GM15510 (cell line): ENCODE results near the gene STAB2.

Experiments used
- POLR2A ChIP-seq: IDR thresholded peaks from 3 replicates; pipeline ENCODE4 v1.6.1; 2011; ENCODE audit warnings: borderline replicate concordance; ENCODE audit not compliant: insufficient read length; ENCODE audit errors: extremely low read depth

Gene STAB2

DNA sequence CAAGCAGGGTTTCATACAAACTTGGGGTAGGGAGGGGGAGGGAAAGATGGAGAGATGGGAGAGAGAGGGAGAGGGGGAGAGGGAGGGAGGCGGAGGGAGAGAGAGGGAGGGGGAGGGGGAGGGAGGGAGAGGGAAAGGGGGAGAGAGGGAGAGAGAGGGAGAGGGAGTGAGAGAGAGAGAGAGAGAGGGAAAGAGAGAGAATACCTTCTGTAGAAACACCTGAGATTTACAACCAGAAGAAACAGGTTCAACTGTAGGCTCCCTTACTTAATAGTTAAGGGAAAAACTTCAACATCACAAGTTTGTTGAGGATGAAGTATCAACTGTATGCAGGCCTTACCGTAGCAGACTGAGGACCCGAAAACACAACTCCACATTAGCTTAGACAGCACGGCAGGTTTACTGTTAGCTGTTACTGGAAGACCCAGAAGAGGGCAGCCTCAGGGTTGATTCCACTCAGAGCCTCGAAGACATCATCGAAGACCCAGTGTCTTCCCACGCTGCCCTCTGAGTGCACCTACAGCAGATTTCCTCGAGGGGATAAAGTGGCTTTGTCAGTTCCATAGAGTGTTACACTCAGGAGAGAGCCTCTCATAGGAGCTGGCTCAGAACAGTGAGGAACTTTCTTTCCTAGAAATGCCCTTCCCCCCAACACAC is 181.5 kb downstream of the STAB2 start:
- TF ChIP-seq POLR2A, result no peak

DNA sequence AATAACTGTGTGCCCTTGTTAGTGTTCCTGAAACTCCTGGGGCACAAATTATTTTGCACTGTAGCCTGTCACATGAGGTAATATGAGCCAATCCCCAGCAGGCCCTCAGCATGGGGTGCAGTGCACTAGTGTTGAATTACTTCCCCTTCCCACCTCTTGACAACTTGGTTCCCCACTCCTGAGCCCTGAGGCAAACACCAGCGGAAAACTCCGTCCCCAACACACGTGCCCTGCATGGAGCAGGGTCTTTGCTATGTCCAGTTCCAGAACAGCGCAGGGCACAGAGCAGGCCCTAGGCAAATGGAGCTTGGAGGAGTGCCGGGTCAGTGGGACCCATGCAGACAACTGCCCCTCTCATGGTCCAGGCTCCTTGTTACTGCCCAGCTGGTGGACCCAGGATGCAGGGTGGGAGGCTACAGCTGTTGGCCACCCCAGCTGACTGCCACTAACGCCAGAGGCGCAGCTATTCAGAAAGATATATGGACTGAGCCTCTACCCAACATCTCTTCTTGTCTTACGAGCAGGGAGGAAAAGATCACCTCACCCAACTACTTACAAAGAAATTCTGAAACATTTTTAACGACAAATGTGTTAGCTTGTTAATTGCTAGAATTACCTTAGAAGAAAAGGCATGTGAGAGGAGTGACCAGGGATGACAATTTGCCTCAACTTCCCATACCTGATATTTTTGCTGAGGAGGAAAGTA is 182.3 kb downstream of the STAB2 start:
- no peak for TF ChIP-seq POLR2A

DNA sequence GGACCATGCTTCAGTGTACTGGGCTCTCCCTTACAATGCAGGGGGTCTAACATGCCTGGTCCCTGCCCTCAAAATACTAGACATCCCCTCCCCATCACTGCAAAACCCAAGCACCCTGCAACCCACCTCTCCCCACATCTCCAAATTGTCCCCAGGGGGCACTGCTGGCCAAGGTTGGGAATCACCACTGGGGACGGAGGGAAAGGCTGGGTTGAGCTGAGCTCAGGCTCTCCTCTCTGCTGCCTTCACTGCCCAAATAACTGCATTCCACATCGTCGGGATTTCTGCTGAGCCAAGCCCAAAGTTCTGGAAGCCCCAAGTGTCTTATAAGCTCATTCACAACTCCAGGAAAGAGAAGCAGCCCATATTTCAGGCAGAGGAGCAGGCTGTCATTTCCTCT is 184.4 kb downstream of the STAB2 start:
- no peak for TF ChIP-seq POLR2A

DNA sequence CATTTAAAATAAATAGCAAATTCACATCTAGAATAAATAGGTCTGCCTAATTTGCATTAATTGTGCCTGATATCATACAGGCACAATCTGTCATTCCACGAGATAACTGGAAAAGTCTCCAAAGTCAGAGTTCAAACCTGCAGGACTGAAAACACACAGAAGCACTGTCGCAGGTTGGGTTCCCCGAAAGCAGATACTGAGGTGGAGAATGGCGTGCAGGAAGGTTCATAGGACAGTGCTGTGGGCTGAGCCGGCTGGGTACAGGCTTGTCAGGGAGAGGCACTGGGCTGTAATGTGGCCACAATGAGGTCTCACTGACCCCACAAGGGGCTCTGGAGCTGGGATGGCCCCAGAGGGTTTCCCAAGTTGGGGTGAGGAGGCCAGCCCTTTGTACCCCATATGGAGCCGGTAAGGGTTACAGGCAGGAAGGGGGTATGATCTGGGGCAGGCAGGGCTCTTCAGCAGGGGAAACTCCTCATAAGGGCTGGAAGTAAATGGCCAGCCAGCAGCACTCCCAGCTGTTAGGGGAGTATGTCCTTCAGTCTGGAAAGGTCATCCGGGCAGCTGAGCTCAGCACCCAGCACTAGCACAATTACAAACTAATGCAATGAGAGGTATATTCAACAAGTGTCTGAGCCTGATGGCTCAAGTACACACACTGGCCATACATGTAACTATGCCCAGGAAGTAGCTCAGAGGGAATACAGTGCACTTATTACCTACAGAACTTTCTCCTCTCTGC is 185.5 kb downstream of the STAB2 start:
- no peak for TF ChIP-seq POLR2A

DNA sequence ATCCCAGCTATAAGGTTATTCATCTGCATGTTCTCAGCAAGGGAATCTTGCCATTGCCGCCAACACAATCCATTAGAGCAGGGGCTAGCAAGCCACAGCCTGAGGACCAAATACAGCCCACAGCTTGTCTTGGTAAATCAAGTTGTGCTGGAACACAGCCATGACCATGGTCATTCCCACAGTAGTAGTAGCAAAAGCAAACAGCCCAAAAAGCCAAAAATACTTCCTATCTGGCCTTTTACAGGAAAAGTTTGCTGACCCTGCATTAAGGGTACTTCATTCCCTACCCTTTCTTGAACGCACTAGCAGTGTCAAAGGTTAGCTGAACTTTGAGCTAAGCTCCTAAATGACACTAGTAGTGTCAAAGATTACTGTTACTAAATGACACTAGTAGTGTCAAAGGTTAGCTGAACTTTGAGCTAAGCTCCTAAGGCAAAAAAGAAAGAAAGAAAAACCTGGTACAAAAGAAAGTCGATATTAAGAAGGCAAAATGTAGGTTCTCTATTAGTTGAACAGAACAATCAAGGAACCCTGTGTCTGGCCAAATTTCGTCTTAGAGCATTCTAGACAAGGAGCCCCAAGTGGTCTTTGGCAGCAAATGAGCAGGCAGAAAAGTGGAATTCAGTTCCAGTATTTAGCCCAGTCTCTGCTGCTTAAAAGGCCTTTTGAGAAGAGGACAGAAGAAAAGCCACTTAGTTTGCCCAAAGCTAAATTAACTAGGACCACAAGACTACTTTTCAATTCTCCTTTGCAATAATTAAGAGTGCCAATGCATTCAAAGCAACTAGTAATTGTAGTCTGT is 186.2 kb downstream of the STAB2 start:
- TF ChIP-seq POLR2A, result no peak

DNA sequence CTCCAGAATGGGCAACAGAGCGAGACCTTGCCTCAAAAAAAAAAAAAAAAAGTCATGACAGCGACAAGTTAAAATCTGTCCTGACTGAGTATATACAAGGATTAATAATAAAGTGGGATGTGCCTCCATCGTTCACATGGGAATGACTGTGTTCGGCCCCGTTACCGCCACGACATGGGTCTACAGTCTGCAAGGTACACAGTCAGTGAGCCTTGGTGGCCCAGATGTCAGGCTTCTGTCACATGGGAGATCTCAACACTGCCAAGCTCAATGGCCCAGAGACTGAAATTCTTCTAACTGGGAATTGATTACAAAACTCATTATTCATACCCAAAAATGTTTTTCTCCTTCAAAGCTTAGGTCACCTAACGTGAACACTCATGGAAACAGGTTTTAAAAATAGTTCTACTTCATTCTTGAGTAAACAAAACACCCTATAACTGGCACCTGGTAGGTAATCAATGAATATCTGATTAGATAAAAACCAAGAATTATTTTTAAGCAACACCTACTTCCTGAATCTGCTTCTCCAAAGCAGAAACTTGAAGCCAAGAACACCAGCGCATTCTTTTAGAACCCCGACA is 188.0 kb downstream of the STAB2 start:
- no peak for TF ChIP-seq POLR2A

DNA sequence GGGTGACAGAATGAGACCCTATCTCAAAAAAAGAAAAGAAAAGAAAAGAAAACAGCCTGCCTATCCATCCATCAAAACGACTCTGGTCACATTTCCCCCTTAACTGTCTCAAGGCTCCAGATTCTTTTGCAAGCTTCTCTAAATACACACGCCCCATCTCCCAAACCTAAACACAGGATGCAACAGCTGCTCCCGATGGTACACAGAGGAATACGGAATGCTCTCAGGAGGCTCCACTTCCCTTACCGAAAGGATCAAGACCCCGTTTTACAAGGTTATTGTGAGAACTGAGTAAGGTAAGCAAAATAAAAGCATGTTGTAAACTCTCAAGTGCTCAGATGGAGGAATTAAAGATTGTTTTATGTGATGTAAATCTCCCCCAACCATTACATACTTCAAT is 191.7 kb downstream of the STAB2 start:
- TF ChIP-seq POLR2A, result no peak

DNA sequence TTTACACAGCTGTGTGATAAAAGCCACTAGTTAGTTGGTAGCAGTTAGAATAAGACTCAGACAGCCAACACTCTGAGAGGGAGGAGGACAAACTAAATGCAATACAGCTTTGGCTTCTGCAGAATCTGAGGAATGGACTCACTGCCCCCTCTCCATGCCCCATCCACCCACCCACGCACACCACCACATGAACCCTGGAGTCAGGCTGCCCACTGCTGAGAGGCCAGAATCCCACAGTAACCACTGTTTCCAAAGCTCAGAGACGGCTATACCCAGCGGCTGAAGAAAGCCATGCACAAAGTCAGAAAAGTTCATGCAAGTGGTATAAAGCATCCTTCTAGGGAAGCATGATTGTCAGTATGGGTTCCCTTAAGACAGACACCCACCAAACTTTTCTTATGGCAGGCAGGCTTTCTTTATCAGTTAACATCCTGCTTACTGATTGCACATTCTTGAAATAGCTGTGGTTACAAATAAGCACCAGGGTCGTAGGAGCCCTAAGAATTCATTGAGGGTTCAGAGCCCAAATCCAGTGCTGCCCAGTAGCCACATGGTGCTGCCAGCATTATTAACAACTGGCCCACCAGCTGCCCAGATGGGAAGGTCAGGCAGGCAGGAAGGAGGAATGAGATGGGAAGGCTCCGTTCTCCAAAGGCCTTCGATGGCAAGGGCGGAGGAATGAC is 192.5 kb downstream of the STAB2 start:
- TF ChIP-seq POLR2A, result no peak

DNA sequence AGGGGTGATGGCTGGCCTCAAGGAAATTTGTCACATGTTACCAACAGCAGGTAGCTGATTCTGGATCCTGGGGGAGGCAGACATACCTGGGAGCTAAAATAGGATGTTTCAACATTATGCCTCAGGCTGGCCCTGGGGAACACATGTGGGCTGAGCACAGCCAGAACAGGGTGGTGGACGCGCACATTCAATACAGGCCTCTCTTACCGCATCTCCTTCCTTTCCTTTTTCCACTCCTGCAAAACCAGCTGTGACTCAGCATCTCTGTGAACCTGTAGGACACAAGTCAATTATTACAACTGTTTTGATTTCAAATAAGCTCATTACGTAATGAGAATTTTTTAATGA is 193.0 kb downstream of the STAB2 start:
- no peak for TF ChIP-seq POLR2A

DNA sequence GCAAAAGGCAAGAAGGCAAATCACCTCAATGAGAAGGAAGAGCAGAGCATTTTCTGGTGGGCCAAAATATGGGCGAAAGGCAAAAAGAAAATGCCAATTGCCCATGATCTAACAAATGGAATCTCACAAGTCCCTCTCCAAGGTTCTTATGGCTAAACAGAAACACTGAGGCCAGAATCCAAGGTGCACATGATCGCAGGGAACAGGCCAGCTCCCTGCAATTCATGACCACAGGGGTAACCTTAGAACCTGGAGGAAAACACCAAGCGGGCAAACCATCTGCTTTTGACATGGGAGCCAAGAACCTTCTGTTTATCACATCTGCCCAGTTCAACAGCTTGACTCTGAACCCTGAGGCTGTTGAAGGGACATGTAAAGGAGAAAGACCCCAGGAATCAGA is 193.9 kb downstream of the STAB2 start:
- TF ChIP-seq POLR2A, result no peak

DNA sequence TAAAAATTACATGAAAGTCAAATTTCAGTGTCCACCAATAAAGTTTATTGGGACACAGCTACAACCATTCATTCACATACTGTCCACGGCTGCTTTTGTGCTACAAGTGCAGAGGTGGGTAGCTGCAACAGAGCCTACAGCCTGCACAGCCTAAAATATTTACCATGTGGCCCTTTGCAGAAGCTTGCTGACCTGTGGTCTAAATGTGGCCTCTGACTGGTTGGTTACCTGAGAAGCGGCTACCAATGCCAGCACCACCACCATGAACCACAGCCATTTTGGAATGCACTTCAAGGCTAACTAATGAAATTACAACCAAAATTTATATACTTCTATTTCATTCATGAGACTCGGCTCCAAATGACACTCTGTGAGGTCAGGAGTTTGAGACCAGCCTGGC is 195.3 kb downstream of the STAB2 start:
- TF ChIP-seq POLR2A, result no peak

DNA sequence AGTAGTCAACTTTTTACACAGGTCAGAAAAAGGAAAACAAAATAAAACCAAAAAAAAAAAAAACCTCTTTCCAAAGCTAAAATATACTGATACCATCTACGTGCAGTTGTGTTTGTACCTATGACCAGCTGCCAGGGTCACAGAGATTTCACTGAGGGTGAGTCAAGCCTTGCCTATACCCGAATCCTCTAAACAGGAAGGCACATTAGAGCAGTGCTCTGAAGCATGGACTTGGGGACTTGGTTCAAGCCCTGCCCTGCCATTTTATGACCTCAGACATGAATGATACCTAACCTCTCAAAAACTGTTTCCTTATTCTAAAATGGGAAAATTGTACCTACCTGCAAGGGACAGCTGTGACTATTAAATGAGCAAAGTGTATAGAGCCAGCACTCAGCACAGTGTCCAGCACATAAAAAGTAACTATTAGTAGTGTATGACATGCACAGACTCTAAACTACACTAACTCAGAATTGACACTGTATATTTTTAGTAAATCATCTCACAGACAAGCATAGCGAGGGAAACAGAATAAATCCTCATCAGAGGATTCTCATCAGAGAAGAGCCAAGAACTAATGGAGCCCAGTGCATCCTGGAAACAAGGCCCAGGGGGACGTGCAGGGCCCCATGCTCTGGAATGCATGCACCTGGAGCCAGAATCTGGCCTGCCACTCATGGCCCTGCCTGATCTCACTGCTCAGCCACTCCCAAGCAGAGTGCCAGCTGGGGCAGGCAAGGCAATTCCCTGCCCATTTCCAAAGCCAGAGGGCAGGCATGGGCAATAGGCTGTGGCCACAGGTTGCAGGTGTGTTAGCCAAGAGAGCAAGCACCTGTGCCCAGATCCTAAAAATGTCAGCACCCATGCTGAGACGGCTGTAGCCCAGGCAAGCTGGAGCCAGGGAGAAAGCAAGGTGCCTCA is 196.9 kb downstream of the STAB2 start:
- TF ChIP-seq POLR2A, result no peak
